HEK293 (cell line): Measurements from ENCODE around the gene THYN1.

ENCODE experiments used
- HOXA7 ChIP-seq: sonication (generic); formaldehyde crosslinking; IDR thresholded peaks from 2 replicates; pipeline ENCODE4 v1.8.1; 2022; ENCODE audit warnings: missing genetic modification reagents, borderline replicate concordance
- WT1 ChIP-seq: fragments of 450-650 bp; formaldehyde crosslinking; IDR thresholded peaks from 2 replicates; pipeline ENCODE4 v1.5.1; 2016; ENCODE audit warnings: missing biosample characterization, missing genetic modification characterization
- ZBTB7A ChIP-seq: fragments of 450-650 bp; formaldehyde crosslinking; IDR thresholded peaks from 2 replicates; pipeline ENCODE4 v1.5.1; 2016; ENCODE audit warnings: low read depth, missing biosample characterization, missing genetic modification characterization
- ZNF747 ChIP-seq: fragments of 450-650 bp; formaldehyde crosslinking; IDR thresholded peaks from 2 replicates; pipeline ENCODE4 v1.5.1; 2016; ENCODE audit warnings: missing biosample characterization, missing genetic modification characterization
- ZNF830 ChIP-seq: fragments of 450-650 bp; IDR thresholded peaks from 2 replicates; pipeline ENCODE4 v1.5.0; 2018; ENCODE audit warnings: missing biosample characterization, missing genetic modification characterization, low read depth, mild to moderate bottlenecking, moderate library complexity
- TF ChIP-seq, protein P1 (sequence below): sonication (generic); formaldehyde crosslinking; IDR thresholded peaks from 2 replicates; pipeline ENCODE4 v1.8.1; 2022; ENCODE audit warnings: mild to moderate bottlenecking, moderate library complexity, missing genetic modification reagents
- TF ChIP-seq, protein P2 (sequence below): fragments of 450-650 bp; formaldehyde crosslinking; IDR thresholded peaks from 2 replicates; pipeline ENCODE4 v1.5.1; 2016; ENCODE audit warnings: missing biosample characterization, missing genetic modification characterization
- TF ChIP-seq, protein P3 (sequence below): fragments of 450-650 bp; formaldehyde crosslinking; IDR thresholded peaks from 2 replicates; pipeline ENCODE4 v1.5.1; 2017; ENCODE audit warnings: missing biosample characterization, missing genetic modification characterization

DNA sequence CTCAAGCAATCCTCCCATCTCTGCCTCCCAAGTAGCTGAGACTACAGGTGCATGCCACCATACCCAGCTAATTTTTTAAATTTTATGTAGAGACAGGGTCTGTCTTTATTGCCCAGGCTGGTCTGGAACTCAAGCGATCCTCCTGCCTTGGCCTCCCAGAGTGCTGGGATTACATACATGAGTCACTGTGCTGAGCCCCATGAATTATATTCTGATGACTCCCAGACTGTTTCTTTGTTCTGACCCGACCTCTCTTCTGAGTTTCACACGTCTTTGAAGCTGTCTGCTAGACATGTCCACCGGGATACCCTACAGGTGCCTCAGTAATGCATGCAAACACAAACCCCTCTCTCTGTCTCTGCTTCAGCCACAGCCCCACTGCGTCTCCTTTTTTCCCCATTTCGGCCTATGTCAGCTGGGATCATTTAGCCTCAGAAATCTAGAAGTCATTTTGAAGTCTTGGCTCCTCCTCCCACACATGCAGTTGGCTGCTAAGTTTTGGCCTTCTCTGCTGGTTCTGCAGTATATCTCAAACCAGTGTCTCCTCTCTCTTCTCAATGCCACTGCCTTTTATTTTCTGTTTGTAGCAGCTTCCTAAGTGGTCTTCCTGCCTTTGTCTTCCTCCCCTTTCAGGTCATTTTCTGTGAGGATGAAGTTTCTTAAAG is 23.9 kb downstream of the THYN1 start:
- TF ChIP-seq, protein P1, sequence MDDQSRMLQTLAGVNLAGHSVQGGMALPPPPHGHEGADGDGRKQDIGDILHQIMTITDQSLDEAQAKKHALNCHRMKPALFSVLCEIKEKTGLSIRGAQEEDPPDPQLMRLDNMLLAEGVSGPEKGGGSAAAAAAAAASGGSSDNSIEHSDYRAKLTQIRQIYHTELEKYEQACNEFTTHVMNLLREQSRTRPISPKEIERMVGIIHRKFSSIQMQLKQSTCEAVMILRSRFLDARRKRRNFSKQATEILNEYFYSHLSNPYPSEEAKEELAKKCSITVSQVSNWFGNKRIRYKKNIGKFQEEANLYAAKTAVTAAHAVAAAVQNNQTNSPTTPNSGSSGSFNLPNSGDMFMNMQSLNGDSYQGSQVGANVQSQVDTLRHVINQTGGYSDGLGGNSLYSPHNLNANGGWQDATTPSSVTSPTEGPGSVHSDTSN: no peak
- no peak for TF ChIP-seq HOXA7 (CRISPR knock-in tag)
- TF ChIP-seq WT1 (tag by site-specific recombination): no peak
- TF ChIP-seq, protein P2, sequence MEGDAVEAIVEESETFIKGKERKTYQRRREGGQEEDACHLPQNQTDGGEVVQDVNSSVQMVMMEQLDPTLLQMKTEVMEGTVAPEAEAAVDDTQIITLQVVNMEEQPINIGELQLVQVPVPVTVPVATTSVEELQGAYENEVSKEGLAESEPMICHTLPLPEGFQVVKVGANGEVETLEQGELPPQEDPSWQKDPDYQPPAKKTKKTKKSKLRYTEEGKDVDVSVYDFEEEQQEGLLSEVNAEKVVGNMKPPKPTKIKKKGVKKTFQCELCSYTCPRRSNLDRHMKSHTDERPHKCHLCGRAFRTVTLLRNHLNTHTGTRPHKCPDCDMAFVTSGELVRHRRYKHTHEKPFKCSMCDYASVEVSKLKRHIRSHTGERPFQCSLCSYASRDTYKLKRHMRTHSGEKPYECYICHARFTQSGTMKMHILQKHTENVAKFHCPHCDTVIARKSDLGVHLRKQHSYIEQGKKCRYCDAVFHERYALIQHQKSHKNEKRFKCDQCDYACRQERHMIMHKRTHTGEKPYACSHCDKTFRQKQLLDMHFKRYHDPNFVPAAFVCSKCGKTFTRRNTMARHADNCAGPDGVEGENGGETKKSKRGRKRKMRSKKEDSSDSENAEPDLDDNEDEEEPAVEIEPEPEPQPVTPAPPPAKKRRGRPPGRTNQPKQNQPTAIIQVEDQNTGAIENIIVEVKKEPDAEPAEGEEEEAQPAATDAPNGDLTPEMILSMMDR (tag by site-specific recombination): no peak
- TF ChIP-seq ZNF747 (tag by site-specific recombination): no peak
- no peak for TF ChIP-seq ZBTB7A (tag by site-specific recombination)
- no peak for TF ChIP-seq ZNF830 (tag by site-specific recombination)
- TF ChIP-seq, protein P3, sequence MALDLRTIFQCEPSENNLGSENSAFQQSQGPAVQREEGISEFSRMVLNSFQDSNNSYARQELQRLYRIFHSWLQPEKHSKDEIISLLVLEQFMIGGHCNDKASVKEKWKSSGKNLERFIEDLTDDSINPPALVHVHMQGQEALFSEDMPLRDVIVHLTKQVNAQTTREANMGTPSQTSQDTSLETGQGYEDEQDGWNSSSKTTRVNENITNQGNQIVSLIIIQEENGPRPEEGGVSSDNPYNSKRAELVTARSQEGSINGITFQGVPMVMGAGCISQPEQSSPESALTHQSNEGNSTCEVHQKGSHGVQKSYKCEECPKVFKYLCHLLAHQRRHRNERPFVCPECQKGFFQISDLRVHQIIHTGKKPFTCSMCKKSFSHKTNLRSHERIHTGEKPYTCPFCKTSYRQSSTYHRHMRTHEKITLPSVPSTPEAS (tag by site-specific recombination): no peak
